Right lung (tissue), 10 donors: ENCODE measurements around the gene TMSB4X. TPM values are rescaled to one million over a fixed set of nuclear protein-coding genes. Genes with fewer than 3 reads are reported as not detected.
A peak's percentile ranks its signal among the peaks of the same experiment; 100 is the strongest.
"Not testable (repeated sequence)": the region's sequence is repeated elsewhere in the genome, so short reads cannot be mapped to it uniquely, and the experiment has no call there.

Source experiments
- DNase-seq, 2 donors: peaks; one replicate each; pipeline ENCODE4 v3.0.0-alpha.2; 2013
- long read RNA-seq, 8 donors: transcript quantifications; one replicate each; lab custom pipeline, GENCODE V29; 2026
- polyA plus RNA-seq, 5 donors: library from polyadenylated mRNA; unstranded; fragments of 120-200 nt; gene quantifications; one replicate each; pipeline versions ENCODE4 v1.2.1 to v1.2.3, GENCODE V29; 2013; ENCODE audit warnings: inconsistent platforms in 1 of 5, low replicate concordance in 1 of 5; ENCODE audit not compliant: insufficient read length in 5 of 5, insufficient read depth in 1 of 5

TMSB4X gene
- polyA plus RNA-seq = 1,000 to 10,000 TPM; 3,063 to 3,735 (median 3,478) TPM
- long read RNA-seq, donor 1, transcript TMSB4X-204 (3 exons, 628 nt) = major isoform, 4,991 of 7,940 reads
- long read RNA-seq, donor 1, transcript TMSB4X-203 (2 exons, 1,702 nt) = minor isoform, 2,826 of 7,940 reads
- long read RNA-seq, donor 1, partial matches to known transcripts = 22 of 7,940 reads
- long read RNA-seq, donor 1, other reads (novel, unspliced or antisense) = 100 of 7,940 reads
- long read RNA-seq, donor 2, transcript TMSB4X-203 (2 exons, 1,702 nt) = minor isoform, 1,253 of 3,524 reads
- long read RNA-seq, donor 2, transcript TMSB4X-204 (3 exons, 628 nt) = major isoform, 2,221 of 3,524 reads
- long read RNA-seq, donor 2, partial matches to known transcripts = 12 of 3,524 reads
- long read RNA-seq, donor 2, other reads (novel, unspliced or antisense) = 37 of 3,524 reads
- long read RNA-seq, donor 3, transcript TMSB4X-204 (3 exons, 628 nt) = major isoform, 3,656 of 5,758 reads
- long read RNA-seq, donor 3, transcript TMSB4X-203 (2 exons, 1,702 nt) = minor isoform, 2,028 of 5,758 reads
- long read RNA-seq, donor 3, partial matches to known transcripts = 18 of 5,758 reads
- long read RNA-seq, donor 3, other reads (novel, unspliced or antisense) = 53 of 5,758 reads
- long read RNA-seq, donor 4, transcript TMSB4X-203 (2 exons, 1,702 nt) = minor isoform, 1,370 of 3,481 reads
- long read RNA-seq, donor 4, transcript TMSB4X-204 (3 exons, 628 nt) = major isoform, 2,065 of 3,481 reads
- long read RNA-seq, donor 4, partial matches to known transcripts = 12 of 3,481 reads
- long read RNA-seq, donor 4, other reads (novel, unspliced or antisense) = 34 of 3,481 reads
- long read RNA-seq, donor 5, transcript TMSB4X-203 (2 exons, 1,702 nt) = minor isoform, 2,767 of 8,072 reads
- long read RNA-seq, donor 5, transcript TMSB4X-204 (3 exons, 628 nt) = major isoform, 5,190 of 8,072 reads
- long read RNA-seq, donor 5, partial matches to known transcripts = 29 of 8,072 reads
- long read RNA-seq, donor 5, other reads (novel, unspliced or antisense) = 86 of 8,072 reads
- long read RNA-seq, donor 6, transcript TMSB4X-203 (2 exons, 1,702 nt) = minor isoform, 2,136 of 6,523 reads
- long read RNA-seq, donor 6, transcript TMSB4X-204 (3 exons, 628 nt) = major isoform, 4,306 of 6,523 reads
- long read RNA-seq, donor 6, partial matches to known transcripts = 17 of 6,523 reads
- long read RNA-seq, donor 6, other reads (novel, unspliced or antisense) = 62 of 6,523 reads
- long read RNA-seq, donor 7, transcript TMSB4X-203 (2 exons, 1,702 nt) = minor isoform, 581 of 2,300 reads
- long read RNA-seq, donor 7, transcript TMSB4X-204 (3 exons, 628 nt) = major isoform, 1,706 of 2,300 reads
- long read RNA-seq, donor 7, partial matches to known transcripts = 7 of 2,300 reads
- long read RNA-seq, donor 7, other reads (novel, unspliced or antisense) = 5 of 2,300 reads
- long read RNA-seq, donor 8, transcript TMSB4X-204 (3 exons, 628 nt) = major isoform, 1,330 of 2,093 reads
- long read RNA-seq, donor 8, transcript TMSB4X-203 (2 exons, 1,702 nt) = minor isoform, 740 of 2,093 reads
- long read RNA-seq, donor 8, partial matches to known transcripts = 9 of 2,093 reads
- long read RNA-seq, donor 8, other reads (novel, unspliced or antisense) = 12 of 2,093 reads

DNA sequence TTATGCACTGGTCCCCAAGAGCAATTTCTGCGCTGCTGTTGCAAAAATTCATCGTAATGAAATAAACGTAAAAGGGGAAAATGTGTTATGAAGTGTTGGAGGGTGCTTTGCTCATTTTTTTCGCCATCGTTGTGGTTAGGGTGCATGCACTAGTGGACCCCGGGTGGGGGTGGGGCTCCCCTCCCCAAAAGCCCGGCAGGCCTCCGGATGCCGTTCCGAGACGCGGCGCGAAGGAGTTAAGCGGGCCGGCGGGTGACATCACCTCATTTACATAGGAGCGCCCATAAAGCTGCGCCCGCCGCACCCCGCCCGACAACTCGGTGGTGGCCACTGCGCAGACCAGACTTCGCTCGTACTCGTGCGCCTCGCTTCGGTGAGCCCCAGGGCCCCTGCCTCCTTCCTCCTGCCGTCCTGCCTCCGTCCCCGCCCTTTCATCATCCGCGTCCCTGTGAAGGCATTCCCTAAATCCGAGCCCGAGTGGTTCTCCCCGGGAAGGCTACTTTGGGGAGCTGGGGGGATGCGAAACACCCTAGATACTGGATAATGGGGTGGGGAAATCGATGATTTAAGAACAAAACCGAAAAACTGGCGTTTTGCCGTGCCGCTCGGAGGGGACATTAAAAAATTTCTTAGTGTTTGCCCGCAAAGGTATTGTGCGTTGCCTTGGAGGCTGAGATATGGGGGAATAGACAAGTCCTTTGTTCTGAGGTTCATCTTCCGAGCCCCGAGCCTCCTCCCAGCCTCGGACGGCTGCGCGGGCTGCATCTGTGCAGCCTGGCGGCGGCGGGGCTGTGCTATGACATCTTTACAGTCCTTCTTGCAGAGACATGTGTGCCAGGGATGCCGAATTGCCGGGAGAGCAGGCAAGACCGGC lies at the start of gene TMSB4X:
TSS of gene TMSB4X (plus strand) at position 315 of the 874 bp plus-strand sequence.
- DNase-seq = peak; percentile 78 to 84

DNA sequence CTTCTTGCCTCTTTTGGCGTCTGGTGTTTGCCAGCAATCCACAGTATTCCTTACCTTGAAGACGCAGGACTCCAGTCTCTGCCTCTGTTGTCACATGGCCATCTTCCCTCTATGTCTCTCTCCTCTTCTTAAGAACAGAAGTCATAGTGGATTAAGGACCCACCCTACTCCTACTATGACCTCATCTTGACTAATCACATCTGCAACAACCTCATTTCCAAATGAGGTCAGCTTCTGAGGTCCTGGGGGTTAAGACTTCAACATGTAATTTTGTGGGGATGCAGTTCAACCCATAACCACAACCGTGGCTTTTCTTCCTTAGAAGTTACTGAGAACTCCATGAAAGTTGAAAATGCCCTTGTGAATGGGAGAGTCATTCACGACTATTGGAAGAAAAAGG lies 45.2 kb upstream of the TMSB4X start:
- no peak for DNase-seq

GRCh38 chrX:12930150-12930549 lies 44.8 kb upstream of the TMSB4X start:
- DNase-seq = no peak

DNA sequence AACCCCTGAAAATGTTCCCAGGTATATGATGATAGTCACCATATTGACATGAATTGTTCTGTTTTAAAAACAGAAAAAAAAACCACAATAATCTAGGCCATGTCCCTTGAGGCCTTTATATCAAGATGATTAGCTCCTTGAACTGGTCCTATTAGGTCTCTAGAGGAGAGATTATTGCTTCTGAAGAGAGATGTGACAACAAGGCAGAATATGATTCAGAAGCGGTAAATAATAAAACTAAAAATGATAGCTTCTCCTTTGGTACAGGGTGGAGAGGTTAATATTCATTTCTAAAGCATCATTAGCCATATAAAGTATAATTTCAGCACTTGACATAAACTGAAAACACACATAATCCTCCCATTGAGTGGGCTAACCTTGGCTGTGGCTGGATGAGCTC lies 42.7 kb upstream of the TMSB4X start:
- no peak for DNase-seq

GRCh38 chrX:12934850-12935249 lies 40.1 kb upstream of the TMSB4X start:
- no peak for DNase-seq

- DNase-seq = no peak
Measured at GRCh38 chrX:12936947-12937346, 38.0 kb upstream of the TMSB4X start.

DNA sequence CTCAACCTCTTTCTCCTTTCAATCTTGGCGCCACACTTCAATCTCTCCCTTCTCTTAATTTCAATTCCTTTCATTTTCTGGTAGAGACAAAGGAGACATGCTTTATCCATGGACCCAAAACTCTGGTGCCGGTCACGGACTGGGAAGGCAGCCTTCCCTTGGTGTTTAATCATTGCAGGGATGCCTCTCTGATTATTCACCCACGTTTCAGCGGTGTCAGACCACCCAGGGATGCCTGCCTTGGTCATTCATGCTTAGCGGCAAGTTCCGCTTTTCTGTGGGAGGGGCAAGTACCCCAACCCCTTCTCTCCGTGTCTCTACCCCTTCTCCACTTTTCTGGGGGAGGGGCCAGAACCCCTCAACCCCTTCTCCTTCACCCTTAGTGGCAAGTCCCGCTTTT lies 34.4 kb upstream of the TMSB4X start:
- not testable (repeated sequence) for DNase-seq

- DNase-seq = not testable (repeated sequence)
Measured at GRCh38 chrX:12943592-12943991, 31.3 kb upstream of the TMSB4X start.

DNA sequence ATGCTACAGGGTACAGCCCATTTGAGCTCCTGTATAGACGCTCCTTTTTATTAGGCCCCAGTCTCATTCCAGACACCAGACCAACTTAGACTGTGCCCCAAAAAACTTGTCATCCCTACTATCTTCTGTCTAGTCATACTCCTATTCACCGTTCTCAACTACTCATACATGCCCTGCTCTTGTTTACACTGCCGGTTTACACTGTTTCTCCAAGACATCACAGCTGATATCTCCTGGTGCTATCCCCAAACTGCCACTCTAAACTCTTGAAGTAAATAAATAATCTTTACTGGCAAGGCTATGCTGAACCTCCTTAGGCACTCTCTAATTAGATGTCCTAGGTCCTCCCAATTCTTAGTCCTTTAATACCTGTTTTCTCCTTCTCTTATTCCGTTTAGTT lies 30.5 kb upstream of the TMSB4X start:
- not testable (repeated sequence) for DNase-seq

- DNase-seq = no peak
Measured at GRCh38 chrX:12945494-12945893, 29.4 kb upstream of the TMSB4X start.

DNA sequence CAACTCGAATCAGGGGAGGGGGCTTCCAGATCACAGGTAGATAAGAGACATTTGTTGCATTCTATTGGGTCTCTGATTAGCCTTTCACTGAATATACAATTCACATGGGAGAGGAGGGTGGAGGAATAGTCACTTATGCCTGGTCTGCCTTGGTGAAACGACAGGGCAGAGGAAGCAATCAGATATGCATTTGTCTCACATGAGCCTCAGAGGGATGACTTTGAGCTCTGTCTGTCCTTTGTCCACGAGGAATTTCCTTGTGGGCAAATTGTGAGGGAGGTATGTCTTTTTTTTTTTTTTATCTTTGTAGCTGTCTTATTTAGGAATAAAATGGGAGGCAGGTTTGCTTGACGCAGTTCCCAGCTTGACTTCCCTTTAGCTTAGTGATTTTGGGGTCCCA lies 28.5 kb upstream of the TMSB4X start:
- no peak for DNase-seq

DNA sequence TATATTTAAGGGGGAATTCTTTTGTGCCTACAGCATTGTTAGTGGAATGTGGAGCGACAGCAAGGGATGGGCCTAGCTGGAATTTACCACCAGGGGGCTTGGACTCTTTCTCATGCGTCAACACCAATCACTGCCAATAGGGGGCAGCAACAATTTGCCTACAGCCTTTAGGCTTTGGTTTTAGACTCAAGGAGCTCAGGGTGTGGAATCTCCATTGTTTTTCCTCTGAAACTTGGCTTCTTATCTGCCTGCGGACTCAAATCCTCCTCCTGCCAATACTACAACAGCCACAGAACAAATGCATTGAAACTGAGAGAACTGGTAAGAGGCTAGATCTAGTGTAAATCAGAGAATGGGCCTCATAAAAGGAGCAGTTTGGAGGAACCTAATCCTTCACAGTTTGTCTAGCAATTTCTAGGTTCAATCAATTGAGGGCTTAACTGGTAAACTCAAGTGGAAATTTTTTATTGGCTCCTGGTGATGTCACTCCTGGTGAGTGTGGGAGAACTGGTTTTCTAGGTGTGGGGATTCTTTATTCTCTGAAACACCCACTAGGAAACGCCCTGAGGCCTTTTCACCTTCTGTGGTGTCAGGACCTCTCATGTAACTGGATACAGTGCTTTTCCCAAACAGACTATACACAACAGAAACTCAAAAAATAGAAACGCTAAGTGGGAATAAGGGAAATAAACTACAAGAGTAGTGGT lies 27.9 kb upstream of the TMSB4X start:
- DNase-seq = no peak

- no peak for DNase-seq
Measured at GRCh38 chrX:12947545-12948235, 27.2 kb upstream of the TMSB4X start.

- DNase-seq = no peak
Measured at GRCh38 chrX:12948495-12948894, 26.4 kb upstream of the TMSB4X start.

DNA sequence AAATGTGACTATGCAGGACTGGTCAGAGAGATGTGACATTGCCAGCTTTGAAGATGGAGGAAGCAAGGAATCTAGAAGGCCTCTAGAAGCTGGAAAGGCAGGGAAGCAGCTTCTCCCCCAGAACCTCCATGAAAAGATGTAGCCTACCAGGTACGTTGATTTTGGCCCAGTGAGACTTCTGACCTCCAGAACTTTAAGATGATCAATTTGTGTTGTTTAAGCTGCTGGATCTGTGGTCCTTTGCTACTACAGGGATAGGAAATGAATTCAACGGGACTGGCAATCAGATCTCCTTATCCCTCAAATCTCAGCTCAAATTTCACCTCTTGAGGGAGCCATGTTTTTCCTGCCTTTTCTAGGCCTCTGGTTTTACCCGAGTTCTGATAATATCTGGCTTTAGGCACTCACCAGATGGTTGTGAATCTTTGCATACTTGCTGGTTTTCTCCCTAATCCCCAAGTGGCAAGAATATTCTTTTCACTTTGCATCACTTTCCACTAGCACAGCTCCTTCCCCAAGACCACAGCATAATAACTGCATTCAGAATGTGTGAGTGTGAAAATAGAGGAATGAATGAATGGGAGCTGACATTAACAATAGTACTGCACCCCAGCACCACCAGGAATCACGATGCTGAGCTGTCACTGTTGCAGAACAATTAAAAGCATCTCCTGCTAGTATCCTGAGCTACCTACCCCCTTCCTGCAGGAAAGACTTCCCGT lies 25.5 kb upstream of the TMSB4X start:
- no peak for DNase-seq

DNA sequence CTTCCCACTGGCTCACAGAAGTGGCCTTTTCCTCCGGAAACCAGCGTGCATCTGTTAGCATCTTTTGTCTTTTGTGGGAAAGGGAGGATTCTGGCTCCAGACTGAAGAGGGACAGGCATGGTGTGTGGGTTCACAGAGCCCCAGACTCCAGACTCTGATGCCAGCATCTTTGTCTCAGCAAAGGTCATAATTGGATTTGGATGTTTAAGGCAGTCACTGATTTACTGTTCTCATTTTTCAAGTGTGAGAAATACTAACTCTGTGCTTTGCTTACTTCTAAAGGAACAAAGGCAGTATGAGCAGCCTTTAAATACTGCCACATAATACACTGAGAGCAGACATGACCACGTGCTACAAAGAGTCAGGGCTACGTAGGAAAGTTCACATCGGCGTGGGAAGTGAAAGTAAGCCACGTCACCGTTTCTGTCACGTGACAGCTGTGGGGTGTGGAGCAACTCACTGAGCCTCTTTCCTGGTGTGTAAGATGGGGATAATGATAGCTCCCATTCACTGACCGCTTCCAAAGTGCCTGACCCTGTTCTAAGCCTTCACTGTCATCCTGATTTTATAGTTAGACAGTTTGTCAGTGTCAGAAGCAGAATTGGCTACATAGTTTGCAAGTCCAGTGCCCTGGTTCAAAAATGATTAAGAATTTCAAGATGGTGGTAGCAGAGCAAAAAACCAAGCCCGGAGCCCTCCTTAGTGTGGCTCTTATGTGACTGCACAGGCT lies 24.8 kb upstream of the TMSB4X start:
- DNase-seq = peak; percentile 58 to 71
